WTC11 (cell line): ENCODE results near the gene GLRX2. TPM values are rescaled to one million over a fixed set of nuclear protein-coding genes. Genes with fewer than 3 reads are reported as not detected.
A peak's percentile ranks its signal among the peaks of the same experiment; 100 is the strongest.

Experiments used
- ATAC-seq: fragments of 200-7000 bp; cut with Tn5 transposase; 2 replicates; pipeline ENCODE4 v1.10.0; 2021; ENCODE audit warnings: mild to moderate bottlenecking, moderate library complexity
- CTCF ChIA-PET: fragments of 300-600 bp; sonication (Branson Sonifier 250); formaldehyde crosslinking; loops from one replicate; lab custom pipeline; 2021; ENCODE audit warnings: antibody characterized with exemption; lab: Charles Lee
- POLR2A ChIA-PET: fragments of 350-600 bp; sonication (Branson Sonifier 250); formaldehyde crosslinking; loops from one replicate; lab custom pipeline; 2021; ENCODE audit warnings: antibody characterized with exemption; lab: Charles Lee
- DNase-seq: peaks from one replicate; pipeline ENCODE4 v3.0.0; 2021; ENCODE audit warnings: low spot score
- H3K27ac Mint-ChIP-seq: 2 replicates; pipeline ENCODE4 v1.8.0; 2021; ENCODE audit warnings: mixed read lengths
- H3K27me3 Mint-ChIP-seq: 2 replicates; pipeline ENCODE4 v1.8.0; 2021; ENCODE audit warnings: low read depth, mild to moderate bottlenecking, moderate library complexity, mixed read lengths
- H3K36me3 Mint-ChIP-seq: 2 replicates; pipeline ENCODE4 v1.8.0; 2021; ENCODE audit warnings: mixed read lengths
- H3K4me1 Mint-ChIP-seq: 2 replicates; pipeline ENCODE4 v1.8.0; 2022; ENCODE audit warnings: mixed read lengths
- H3K4me3 Mint-ChIP-seq: 2 replicates; pipeline ENCODE4 v1.8.0; 2021; ENCODE audit warnings: mild to moderate bottlenecking, moderate library complexity, mixed read lengths
- H3K9me3 Mint-ChIP-seq: 2 replicates; pipeline ENCODE4 v1.8.0; 2021; ENCODE audit warnings: mixed read lengths
- ATF1 ChIP-seq: sonication (generic); formaldehyde crosslinking; IDR thresholded peaks from 2 replicates; pipeline ENCODE4 v1.8.1; 2023; ENCODE audit warnings: mild to moderate bottlenecking, moderate library complexity, missing genetic modification reagents
- EMX1 ChIP-seq: fragments of 250-450 bp; sonication (Bioruptor Pico); IDR thresholded peaks from 2 replicates; pipeline ENCODE4 v1.8.0; 2021; ENCODE audit warnings: mild to moderate bottlenecking
- ESRRA ChIP-seq: sonication (generic); formaldehyde crosslinking; IDR thresholded peaks from 2 replicates; pipeline ENCODE4 v1.8.1; 2022; ENCODE audit warnings: mild to moderate bottlenecking, missing genetic modification reagents, borderline replicate concordance
- GABPB1 ChIP-seq: sonication (generic); formaldehyde crosslinking; IDR thresholded peaks from 2 replicates; pipeline ENCODE4 v1.8.1; 2023; ENCODE audit warnings: mild to moderate bottlenecking, missing genetic modification reagents
- HMGA2 ChIP-seq: fragments of 250-450 bp; sonication (Bioruptor Pico); IDR thresholded peaks from 2 replicates; pipeline ENCODE4 v1.4.0; 2021; ENCODE audit warnings: mild to moderate bottlenecking, moderate library complexity
- MXD4 ChIP-seq: fragments of 250-450 bp; sonication (Bioruptor Pico); IDR thresholded peaks from 2 replicates; pipeline ENCODE4 v1.8.0; 2021; ENCODE audit warnings: mild to moderate bottlenecking, moderate library complexity, borderline replicate concordance
- NFATC4 ChIP-seq: fragments of 250-450 bp; sonication (Bioruptor Pico); IDR thresholded peaks from 2 replicates; pipeline ENCODE4 v1.9.0; 2021; ENCODE audit warnings: mild to moderate bottlenecking
- NFYB ChIP-seq: sonication (generic); formaldehyde crosslinking; conservative IDR thresholded peaks from 2 replicates; pipeline ENCODE4 v1.8.0; 2022; ENCODE audit warnings: low read depth, missing genetic modification reagents
- NR2C2 ChIP-seq: sonication (generic); formaldehyde crosslinking; IDR thresholded peaks from 2 replicates; pipeline ENCODE4 v1.8.0; 2022; ENCODE audit warnings: mild to moderate bottlenecking, missing genetic modification reagents
- RORB ChIP-seq: fragments of 250-450 bp; sonication (Bioruptor Pico); IDR thresholded peaks from 2 replicates; pipeline ENCODE4 v1.9.0; 2021; ENCODE audit warnings: mild to moderate bottlenecking
- SMAD4 ChIP-seq: sonication (generic); formaldehyde crosslinking; IDR thresholded peaks from 2 replicates; pipeline ENCODE4 v1.8.0; 2022; ENCODE audit warnings: mild to moderate bottlenecking, missing genetic modification reagents
- TCF7 ChIP-seq: sonication (generic); formaldehyde crosslinking; IDR thresholded peaks from 2 replicates; pipeline ENCODE4 v1.8.0; 2022; ENCODE audit warnings: mild to moderate bottlenecking, low read depth, missing genetic modification reagents, moderate library complexity
- ZBTB21 ChIP-seq: sonication (generic); formaldehyde crosslinking; IDR thresholded peaks from 2 replicates; pipeline ENCODE4 v1.8.1; 2023; ENCODE audit warnings: mild to moderate bottlenecking, missing genetic modification reagents, borderline replicate concordance
- ZNF396 ChIP-seq: fragments of 250-450 bp; sonication (Bioruptor Pico); IDR thresholded peaks from 2 replicates; pipeline ENCODE4 v1.8.0; 2021; ENCODE audit warnings: mild to moderate bottlenecking, moderate library complexity, borderline replicate concordance
- total RNA-seq: library from RNA; stranded (reverse); gene quantifications from 3 replicates; pipeline ENCODE4 v1.2.3, GENCODE V29; 2021
- TF ChIP-seq, protein P1 (sequence below): sonication (generic); formaldehyde crosslinking; IDR thresholded peaks from 2 replicates; pipeline ENCODE4 v1.8.1; 2023; ENCODE audit warnings: mild to moderate bottlenecking, missing genetic modification reagents, moderate library complexity
- TF ChIP-seq, protein P2 (sequence below): sonication (generic); formaldehyde crosslinking; IDR thresholded peaks from 2 replicates; pipeline ENCODE4 v1.8.1; 2023; ENCODE audit warnings: mild to moderate bottlenecking, missing genetic modification reagents
- TF ChIP-seq, protein P3 (sequence below): sonication (generic); formaldehyde crosslinking; IDR thresholded peaks from 2 replicates; pipeline ENCODE4 v1.8.0; 2023; ENCODE audit warnings: mild to moderate bottlenecking, missing genetic modification reagents
- TF ChIP-seq, protein P4 (sequence below): sonication (generic); formaldehyde crosslinking; IDR thresholded peaks from 2 replicates; pipeline ENCODE4 v1.8.1; 2022; ENCODE audit warnings: low read depth, mild to moderate bottlenecking, moderate library complexity, missing genetic modification reagents, borderline replicate concordance
- TF ChIP-seq, protein P5 (sequence below): fragments of 250-450 bp; sonication (Bioruptor Pico); IDR thresholded peaks from 2 replicates; pipeline ENCODE4 v1.9.0; 2021; ENCODE audit warnings: mild to moderate bottlenecking, borderline replicate concordance
- TF ChIP-seq, protein P6 (sequence below): fragments of 250-450 bp; sonication (Bioruptor Pico); IDR thresholded peaks from 2 replicates; pipeline ENCODE4 v2.1.2; 2022; ENCODE audit warnings: mild to moderate bottlenecking, moderate library complexity
- TF ChIP-seq, protein P7 (sequence below): sonication (generic); formaldehyde crosslinking; IDR thresholded peaks from 2 replicates; pipeline ENCODE4 v1.8.0; 2022; ENCODE audit warnings: mild to moderate bottlenecking, missing genetic modification reagents

Gene GLRX2
- total RNA-seq, 1 experiment from 2014 or later, result 8.4 TPM

DNA sequence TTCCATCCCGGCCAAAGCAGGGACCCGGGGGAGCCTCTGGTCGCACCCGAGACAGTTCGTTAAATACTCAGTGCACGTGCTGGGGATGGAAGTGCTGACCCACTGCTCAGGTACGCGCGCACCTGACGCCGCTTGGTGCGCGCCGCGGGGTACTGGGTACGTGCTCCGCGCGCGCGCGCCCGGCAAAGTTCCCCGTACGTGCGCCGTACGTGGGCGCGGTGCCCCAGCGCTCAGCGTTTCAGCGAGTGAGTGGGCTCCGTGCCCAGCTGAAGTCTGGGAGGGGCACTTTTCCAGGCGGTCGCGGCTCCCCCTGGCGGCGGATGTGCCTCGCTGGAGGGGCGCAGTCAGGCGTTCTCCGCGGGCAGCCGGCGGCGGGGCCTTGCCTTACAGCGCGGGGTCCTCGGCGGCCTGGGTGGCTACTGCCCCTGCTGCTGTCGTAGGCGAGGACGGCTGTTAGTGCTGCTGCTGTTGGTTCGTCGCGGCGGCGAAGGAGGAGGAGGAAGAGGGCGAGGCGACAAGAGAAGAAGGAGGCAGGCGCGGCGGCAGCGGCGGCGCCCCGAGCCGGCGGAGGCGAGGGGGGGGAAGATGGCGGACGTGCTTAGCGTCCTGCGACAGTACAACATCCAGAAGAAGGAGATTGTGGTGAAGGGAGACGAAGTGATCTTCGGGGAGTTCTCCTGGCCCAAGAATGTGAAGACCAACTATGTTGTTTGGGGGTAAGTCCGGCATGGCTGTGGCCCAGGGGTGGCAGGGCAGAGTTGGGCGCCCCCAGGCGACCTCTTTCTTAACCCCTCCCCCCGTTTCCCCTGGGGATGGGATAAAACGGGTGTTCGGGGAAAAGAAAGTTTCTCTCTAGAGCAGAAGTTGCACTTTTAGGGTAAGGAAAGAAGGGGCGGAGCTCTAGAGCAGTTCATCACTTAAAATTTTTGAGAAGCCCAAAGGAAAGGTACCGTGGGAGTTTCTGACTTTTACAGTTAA, 16.7 kb upstream of the GLRX2 start, which contains the start of gene CDC73 (continued):
- TF ChIP-seq ATF1 (CRISPR knock-in tag) (no peak), MXD4 (CRISPR knock-in tag) (no peak), ZBTB21 (CRISPR knock-in tag) (no peak), HMGA2 (CRISPR knock-in tag) (no peak), GABPB1 (CRISPR knock-in tag) (peak; percentile 84), NFATC4 (CRISPR knock-in tag) (no peak), EMX1 (no peak), TCF7 (peak; percentile 78; the same call in 1 of the 2 replicates), ZNF396 (CRISPR knock-in tag) (no peak), NR2C2 (CRISPR knock-in tag) (no peak), NFYB (CRISPR knock-in tag) (no peak), RORB (no peak)
- TF ChIP-seq, protein P1, sequence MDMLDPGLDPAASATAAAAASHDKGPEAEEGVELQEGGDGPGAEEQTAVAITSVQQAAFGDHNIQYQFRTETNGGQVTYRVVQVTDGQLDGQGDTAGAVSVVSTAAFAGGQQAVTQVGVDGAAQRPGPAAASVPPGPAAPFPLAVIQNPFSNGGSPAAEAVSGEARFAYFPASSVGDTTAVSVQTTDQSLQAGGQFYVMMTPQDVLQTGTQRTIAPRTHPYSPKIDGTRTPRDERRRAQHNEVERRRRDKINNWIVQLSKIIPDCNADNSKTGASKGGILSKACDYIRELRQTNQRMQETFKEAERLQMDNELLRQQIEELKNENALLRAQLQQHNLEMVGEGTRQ (CRISPR knock-in tag), result no peak
- TF ChIP-seq, protein P2, sequence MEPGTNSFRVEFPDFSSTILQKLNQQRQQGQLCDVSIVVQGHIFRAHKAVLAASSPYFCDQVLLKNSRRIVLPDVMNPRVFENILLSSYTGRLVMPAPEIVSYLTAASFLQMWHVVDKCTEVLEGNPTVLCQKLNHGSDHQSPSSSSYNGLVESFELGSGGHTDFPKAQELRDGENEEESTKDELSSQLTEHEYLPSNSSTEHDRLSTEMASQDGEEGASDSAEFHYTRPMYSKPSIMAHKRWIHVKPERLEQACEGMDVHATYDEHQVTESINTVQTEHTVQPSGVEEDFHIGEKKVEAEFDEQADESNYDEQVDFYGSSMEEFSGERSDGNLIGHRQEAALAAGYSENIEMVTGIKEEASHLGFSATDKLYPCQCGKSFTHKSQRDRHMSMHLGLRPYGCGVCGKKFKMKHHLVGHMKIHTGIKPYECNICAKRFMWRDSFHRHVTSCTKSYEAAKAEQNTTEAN, result peak; percentile 87
- TF ChIP-seq, protein P3, sequence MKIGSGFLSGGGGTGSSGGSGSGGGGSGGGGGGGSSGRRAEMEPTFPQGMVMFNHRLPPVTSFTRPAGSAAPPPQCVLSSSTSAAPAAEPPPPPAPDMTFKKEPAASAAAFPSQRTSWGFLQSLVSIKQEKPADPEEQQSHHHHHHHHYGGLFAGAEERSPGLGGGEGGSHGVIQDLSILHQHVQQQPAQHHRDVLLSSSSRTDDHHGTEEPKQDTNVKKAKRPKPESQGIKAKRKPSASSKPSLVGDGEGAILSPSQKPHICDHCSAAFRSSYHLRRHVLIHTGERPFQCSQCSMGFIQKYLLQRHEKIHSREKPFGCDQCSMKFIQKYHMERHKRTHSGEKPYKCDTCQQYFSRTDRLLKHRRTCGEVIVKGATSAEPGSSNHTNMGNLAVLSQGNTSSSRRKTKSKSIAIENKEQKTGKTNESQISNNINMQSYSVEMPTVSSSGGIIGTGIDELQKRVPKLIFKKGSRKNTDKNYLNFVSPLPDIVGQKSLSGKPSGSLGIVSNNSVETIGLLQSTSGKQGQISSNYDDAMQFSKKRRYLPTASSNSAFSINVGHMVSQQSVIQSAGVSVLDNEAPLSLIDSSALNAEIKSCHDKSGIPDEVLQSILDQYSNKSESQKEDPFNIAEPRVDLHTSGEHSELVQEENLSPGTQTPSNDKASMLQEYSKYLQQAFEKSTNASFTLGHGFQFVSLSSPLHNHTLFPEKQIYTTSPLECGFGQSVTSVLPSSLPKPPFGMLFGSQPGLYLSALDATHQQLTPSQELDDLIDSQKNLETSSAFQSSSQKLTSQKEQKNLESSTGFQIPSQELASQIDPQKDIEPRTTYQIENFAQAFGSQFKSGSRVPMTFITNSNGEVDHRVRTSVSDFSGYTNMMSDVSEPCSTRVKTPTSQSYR (CRISPR knock-in tag), result peak; percentile 41; the same call in 1 of the 2 replicates
- TF ChIP-seq, protein P4, sequence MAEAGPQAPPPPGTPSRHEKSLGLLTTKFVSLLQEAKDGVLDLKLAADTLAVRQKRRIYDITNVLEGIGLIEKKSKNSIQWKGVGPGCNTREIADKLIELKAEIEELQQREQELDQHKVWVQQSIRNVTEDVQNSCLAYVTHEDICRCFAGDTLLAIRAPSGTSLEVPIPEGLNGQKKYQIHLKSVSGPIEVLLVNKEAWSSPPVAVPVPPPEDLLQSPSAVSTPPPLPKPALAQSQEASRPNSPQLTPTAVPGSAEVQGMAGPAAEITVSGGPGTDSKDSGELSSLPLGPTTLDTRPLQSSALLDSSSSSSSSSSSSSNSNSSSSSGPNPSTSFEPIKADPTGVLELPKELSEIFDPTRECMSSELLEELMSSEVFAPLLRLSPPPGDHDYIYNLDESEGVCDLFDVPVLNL (CRISPR knock-in tag), result no peak

DNA sequence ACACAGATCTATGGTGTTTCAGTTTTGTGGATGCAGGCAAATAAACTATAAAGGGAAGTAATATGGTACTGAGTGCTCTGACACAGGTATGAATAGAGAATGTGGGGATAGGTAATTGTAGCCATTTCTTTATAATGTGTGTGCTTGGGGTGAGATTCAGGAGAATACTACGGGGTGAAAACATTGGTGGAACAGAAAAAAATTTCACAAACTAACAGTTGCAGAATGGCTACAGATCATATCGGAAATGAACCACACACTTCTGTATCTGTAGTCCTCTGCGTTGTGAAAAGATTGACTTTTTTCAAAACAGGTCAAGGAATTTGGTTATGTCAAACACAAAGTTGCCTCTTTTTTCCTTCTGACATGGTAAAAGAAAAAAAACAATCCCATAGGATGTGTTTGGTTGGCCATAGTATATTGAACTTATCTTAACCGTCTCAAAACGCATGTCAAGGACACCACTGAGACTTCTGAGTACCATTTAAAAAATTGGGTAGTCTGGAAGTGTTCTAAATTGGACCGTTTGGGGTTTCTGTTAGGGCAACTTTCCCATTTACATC, 15.5 kb upstream of the GLRX2 start:
- Mint-ChIP-seq H3K9me3 (no peaks in the 10 kb centered on the region), H3K4me3 (peak overlapping the region; percentile 93), H3K27me3 (no peaks in the 10 kb centered on the region; the same call in none of the 2 replicates), H3K36me3 (peaks cover 6% of the 10 kb centered on the region), H3K4me1 (peaks cover 16% of the 10 kb centered on the region), H3K27ac (no peak overlapping the region; the same call in 1 of the 2 replicates)
- DNase-seq (no peak), ATAC-seq (no peak)
- ChIA-PET CTCF (interaction anchor here (2.1 to 2.8 kb wide), 2 partner anchors 50 to 647 kb away, joined by 4 to 15 read pairs; no protein-coding TSS in a partner anchor), POLR2A (interaction anchor here (1.1 kb wide), 1 partner anchor 62 kb away, joined by 6 read pairs; the partner anchor contains the start of genes RO60 and UCHL5)
- no peak for TF ChIP-seq ESRRA
- TF ChIP-seq GABPB1 (CRISPR knock-in tag), result no peak
- TF ChIP-seq, protein P5, sequence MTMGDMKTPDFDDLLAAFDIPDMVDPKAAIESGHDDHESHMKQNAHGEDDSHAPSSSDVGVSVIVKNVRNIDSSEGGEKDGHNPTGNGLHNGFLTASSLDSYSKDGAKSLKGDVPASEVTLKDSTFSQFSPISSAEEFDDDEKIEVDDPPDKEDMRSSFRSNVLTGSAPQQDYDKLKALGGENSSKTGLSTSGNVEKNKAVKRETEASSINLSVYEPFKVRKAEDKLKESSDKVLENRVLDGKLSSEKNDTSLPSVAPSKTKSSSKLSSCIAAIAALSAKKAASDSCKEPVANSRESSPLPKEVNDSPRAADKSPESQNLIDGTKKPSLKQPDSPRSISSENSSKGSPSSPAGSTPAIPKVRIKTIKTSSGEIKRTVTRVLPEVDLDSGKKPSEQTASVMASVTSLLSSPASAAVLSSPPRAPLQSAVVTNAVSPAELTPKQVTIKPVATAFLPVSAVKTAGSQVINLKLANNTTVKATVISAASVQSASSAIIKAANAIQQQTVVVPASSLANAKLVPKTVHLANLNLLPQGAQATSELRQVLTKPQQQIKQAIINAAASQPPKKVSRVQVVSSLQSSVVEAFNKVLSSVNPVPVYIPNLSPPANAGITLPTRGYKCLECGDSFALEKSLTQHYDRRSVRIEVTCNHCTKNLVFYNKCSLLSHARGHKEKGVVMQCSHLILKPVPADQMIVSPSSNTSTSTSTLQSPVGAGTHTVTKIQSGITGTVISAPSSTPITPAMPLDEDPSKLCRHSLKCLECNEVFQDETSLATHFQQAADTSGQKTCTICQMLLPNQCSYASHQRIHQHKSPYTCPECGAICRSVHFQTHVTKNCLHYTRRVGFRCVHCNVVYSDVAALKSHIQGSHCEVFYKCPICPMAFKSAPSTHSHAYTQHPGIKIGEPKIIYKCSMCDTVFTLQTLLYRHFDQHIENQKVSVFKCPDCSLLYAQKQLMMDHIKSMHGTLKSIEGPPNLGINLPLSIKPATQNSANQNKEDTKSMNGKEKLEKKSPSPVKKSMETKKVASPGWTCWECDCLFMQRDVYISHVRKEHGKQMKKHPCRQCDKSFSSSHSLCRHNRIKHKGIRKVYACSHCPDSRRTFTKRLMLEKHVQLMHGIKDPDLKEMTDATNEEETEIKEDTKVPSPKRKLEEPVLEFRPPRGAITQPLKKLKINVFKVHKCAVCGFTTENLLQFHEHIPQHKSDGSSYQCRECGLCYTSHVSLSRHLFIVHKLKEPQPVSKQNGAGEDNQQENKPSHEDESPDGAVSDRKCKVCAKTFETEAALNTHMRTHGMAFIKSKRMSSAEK (CRISPR knock-in tag), result no peak
- TF ChIP-seq, protein P6, sequence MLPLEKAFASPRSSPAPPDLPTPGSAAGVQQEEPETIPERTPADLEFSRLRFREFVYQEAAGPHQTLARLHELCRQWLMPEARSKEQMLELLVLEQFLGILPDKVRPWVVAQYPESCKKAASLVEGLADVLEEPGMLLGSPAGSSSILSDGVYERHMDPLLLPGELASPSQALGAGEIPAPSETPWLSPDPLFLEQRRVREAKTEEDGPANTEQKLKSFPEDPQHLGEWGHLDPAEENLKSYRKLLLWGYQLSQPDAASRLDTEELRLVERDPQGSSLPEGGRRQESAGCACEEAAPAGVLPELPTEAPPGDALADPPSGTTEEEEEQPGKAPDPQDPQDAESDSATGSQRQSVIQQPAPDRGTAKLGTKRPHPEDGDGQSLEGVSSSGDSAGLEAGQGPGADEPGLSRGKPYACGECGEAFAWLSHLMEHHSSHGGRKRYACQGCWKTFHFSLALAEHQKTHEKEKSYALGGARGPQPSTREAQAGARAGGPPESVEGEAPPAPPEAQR, result no peak
- TF ChIP-seq, protein P7, sequence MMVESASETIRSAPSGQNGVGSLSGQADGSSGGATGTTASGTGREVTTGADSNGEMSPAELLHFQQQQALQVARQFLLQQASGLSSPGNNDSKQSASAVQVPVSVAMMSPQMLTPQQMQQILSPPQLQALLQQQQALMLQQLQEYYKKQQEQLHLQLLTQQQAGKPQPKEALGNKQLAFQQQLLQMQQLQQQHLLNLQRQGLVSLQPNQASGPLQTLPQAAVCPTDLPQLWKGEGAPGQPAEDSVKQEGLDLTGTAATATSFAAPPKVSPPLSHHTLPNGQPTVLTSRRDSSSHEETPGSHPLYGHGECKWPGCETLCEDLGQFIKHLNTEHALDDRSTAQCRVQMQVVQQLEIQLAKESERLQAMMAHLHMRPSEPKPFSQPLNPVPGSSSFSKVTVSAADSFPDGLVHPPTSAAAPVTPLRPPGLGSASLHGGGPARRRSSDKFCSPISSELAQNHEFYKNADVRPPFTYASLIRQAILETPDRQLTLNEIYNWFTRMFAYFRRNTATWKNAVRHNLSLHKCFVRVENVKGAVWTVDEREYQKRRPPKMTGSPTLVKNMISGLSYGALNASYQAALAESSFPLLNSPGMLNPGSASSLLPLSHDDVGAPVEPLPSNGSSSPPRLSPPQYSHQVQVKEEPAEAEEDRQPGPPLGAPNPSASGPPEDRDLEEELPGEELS (CRISPR knock-in tag), result no peak
- TF ChIP-seq SMAD4, result no peak
